PC-3 (cell line): ENCODE data around the gene DNM1. TPM values are rescaled to one million over a fixed set of nuclear protein-coding genes. Genes with fewer than 3 reads are reported as not detected.

ENCODE experiments used
- ATAC-seq: fragments of 200-7000 bp; cut with Tn5 transposase; 2 replicates; pipeline ENCODE4 v1.9.1; 2020; ENCODE audit warnings: mild to moderate bottlenecking, moderate library complexity
- BruUV-seq: library from RNA; stranded (reverse); fragments of 400-500 nt; replicated peaks from 2 replicates; lab custom pipeline; 2021; lab: Mats Ljungman, UMichigan
- CTCF ChIA-PET: fragments of 300-600 bp; sonication (Branson Sonifier 250); formaldehyde crosslinking; loops from one replicate; lab custom pipeline; 2022; ENCODE audit warnings: antibody characterized with exemption; lab: Charles Lee
- POLR2A ChIA-PET: fragments of 300-600 bp; sonication (Branson Sonifier 250); formaldehyde crosslinking; loops from one replicate; lab custom pipeline; 2022; ENCODE audit warnings: antibody characterized with exemption; ENCODE audit not compliant: unreplicated experiment; lab: Charles Lee
- DNase-seq: peaks from one replicate; pipeline ENCODE4 v3.0.0-alpha.2; 2015
- H2AFZ ChIP-seq: fragments of 300-600 bp; sonication (generic); 2 replicates; pipeline ENCODE4 v1.6.0; 2016; ENCODE audit warnings: antibody characterized with exemption, low read length
- H3F3A ChIP-seq: fragments of 300-600 bp; sonication (generic); one replicate; pipeline ENCODE4 v1.6.0; 2017; ENCODE audit warnings: antibody characterized with exemption, low read length, control low read depth, mild to moderate bottlenecking; ENCODE audit not compliant: unreplicated experiment
- H3K27ac ChIP-seq: fragments of 300-600 bp; sonication (generic); 2 replicates; pipeline ENCODE4 v1.5.1; 2016; ENCODE audit warnings: mild to moderate bottlenecking, low read length
- H3K27me3 ChIP-seq: fragments of 300-600 bp; sonication (generic); 2 replicates; pipeline ENCODE4 v1.6.1; 2016; ENCODE audit warnings: low read length, mixed read lengths
- H3K36me3 ChIP-seq: fragments of 300-600 bp; sonication (generic); 2 replicates; pipeline ENCODE4 v1.6.1; 2016; ENCODE audit warnings: low read depth, mixed run types, low read length, mixed read lengths
- H3K4me1 ChIP-seq: fragments of 300-600 bp; sonication (generic); 2 replicates; pipeline ENCODE4 v1.5.1; 2016; ENCODE audit warnings: low read length; ENCODE audit not compliant: insufficient read depth
- H3K4me2 ChIP-seq: fragments of 300-600 bp; sonication (generic); 2 replicates; pipeline ENCODE4 v1.6.0; 2016; ENCODE audit warnings: low read length
- H3K4me3 ChIP-seq: fragments of 300-600 bp; sonication (generic); 2 replicates; pipeline ENCODE4 v1.5.1; 2016; ENCODE audit warnings: mild to moderate bottlenecking, low read length, mixed read lengths
- H3K79me2 ChIP-seq: fragments of 300-600 bp; sonication (generic); 2 replicates; pipeline ENCODE4 v1.6.1; 2017; ENCODE audit warnings: low read length, mixed read lengths
- H3K9ac ChIP-seq: fragments of 300-600 bp; sonication (generic); 2 replicates; pipeline ENCODE4 v1.6.0; 2016; ENCODE audit warnings: mild to moderate bottlenecking, low read length
- H3K9me2 ChIP-seq: fragments of 300-600 bp; sonication (generic); replicated peaks from 2 replicates; pipeline ENCODE4 v1.6.1; 2016; ENCODE audit warnings: mixed run types, low read length, mixed read lengths
- H3K9me3 ChIP-seq: fragments of 300-600 bp; sonication (generic); 2 replicates; pipeline ENCODE4 v1.6.1; 2016; ENCODE audit warnings: low read length, mixed read lengths
- H4K20me1 ChIP-seq: fragments of 300-600 bp; sonication (generic); 2 replicates; pipeline ENCODE4 v1.6.1; 2016; ENCODE audit warnings: low read length, mixed read lengths
- EZH2 ChIP-seq: fragments of 300-600 bp; sonication (generic); IDR thresholded peaks from one replicate; pipeline ENCODE4 v1.6.1; 2017; ENCODE audit warnings: antibody characterized with exemption, mild to moderate bottlenecking, low read length; ENCODE audit not compliant: unreplicated experiment
- EZH2phosphoT487 ChIP-seq: fragments of 300-600 bp; sonication (generic); IDR thresholded peaks from 2 replicates; pipeline ENCODE4 v1.6.1; 2018; ENCODE audit warnings: mild to moderate bottlenecking, antibody characterized with exemption, low read length, borderline replicate concordance
- intact Hi-C: fragments of 100-400 bp; cut with micrococcal nuclease; formaldehyde crosslinking; loops from 2 replicates; pipeline ENCODE4 v1.9.0; 2023
- total RNA-seq: library from RNA; depleted of rRNA; stranded (reverse); fragments of >200 nt; gene quantifications from 2 replicates; pipeline ENCODE4 v1.2.3, GENCODE V29; 2014
- TF ChIP-seq, protein P1 (sequence below): fragments of 300-600 bp; sonication (generic); conservative IDR thresholded peaks from 2 replicates; pipeline ENCODE4 v1.5.1; 2017; ENCODE audit warnings: antibody characterized with exemption, low read depth, mild to moderate bottlenecking, low read length

The DNM1 gene
- total RNA-seq, 1 experiment from 2014 or later = 24.1 TPM

DNA sequence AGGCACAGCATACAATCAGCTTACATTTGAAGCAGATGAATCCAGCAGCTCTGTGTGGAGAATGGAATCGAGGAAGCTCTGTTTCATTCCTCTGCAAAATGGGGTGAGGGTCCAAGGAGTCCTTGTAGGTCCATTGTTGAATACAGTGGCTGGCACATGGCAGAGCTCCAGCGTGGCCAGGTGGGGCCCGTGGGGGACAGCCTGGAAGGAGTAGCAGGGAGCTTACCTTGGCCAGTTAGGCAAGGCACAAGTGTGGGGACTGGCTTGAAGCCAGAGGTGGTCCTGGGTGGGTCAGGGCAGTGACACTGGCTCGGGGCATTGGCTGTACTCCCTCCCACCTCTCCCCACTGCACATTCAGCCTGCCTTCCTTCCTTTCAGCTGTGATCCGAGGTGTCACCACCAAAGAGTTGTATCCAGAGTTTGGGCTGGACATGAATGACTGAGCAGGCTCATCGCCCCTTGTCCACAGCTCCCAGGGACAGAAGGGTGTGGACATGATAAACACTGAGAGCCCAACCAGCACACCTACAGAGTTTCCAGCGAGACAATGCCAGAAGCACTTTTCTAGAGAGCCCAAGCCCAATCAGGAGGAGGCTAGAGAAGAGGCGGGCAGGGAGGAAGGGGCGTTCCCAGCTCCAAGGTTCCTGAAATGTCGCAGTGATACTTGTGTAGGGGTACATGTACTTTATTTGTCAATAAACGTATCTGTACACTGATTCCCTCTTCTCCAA lies 85.3 kb downstream of the DNM1 start:
- intact Hi-C loops = no loop called here
- Histone ChIP-seq H4K20me1 (no peaks in the 10 kb centered on the region), H3K36me3 (no peaks in the 10 kb centered on the region), H3K27ac (no peak overlapping the region), H3K4me2 (no peak overlapping the region), H3K9ac (no peak overlapping the region), H3K4me3 (no peak overlapping the region), H3K4me1 (no peaks in the 10 kb centered on the region), H2AFZ (no peak overlapping the region), H3K27me3 (no peaks in the 10 kb centered on the region), H3K9me3 (no peaks in the 10 kb centered on the region), H3K79me2 (no peaks in the 10 kb centered on the region), H3F3A (no peaks in the 10 kb centered on the region), H3K9me2 (no peaks in the 10 kb centered on the region)
- DNase-seq (no peak), ATAC-seq (no peak)
- TF ChIP-seq EZH2 (no peak), EZH2phosphoT487 (no peak)
- TF ChIP-seq, protein P1, sequence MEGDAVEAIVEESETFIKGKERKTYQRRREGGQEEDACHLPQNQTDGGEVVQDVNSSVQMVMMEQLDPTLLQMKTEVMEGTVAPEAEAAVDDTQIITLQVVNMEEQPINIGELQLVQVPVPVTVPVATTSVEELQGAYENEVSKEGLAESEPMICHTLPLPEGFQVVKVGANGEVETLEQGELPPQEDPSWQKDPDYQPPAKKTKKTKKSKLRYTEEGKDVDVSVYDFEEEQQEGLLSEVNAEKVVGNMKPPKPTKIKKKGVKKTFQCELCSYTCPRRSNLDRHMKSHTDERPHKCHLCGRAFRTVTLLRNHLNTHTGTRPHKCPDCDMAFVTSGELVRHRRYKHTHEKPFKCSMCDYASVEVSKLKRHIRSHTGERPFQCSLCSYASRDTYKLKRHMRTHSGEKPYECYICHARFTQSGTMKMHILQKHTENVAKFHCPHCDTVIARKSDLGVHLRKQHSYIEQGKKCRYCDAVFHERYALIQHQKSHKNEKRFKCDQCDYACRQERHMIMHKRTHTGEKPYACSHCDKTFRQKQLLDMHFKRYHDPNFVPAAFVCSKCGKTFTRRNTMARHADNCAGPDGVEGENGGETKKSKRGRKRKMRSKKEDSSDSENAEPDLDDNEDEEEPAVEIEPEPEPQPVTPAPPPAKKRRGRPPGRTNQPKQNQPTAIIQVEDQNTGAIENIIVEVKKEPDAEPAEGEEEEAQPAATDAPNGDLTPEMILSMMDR = no peak
- ChIA-PET POLR2A (no interaction called here), CTCF (no interaction called here)
- BruUV-seq = no TSS peak

DNA sequence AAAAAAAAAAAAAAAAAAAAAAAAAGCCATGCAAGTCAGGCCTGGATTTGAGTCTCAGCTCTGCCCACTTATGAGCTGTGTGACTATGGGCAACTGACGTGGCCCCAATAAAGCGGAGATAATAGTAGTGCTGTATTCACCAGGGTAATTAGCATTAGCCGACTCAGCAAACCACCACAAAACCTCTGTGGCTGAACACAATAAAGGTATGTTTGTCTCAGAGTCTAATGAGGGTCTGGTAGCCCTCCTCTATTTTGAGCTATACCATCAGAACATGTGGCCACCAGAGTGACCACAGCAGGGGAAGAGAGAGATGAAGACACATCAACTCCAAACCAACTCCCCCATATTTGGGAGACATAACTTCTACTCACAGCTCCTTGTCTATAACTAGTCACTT lies 88.8 kb downstream of the DNM1 start:
- ChIA-PET POLR2A (interaction anchor here (0.5 kb wide), 1 partner anchor 15 kb away, joined by 3 read pairs; no protein-coding TSS in a partner anchor), CTCF (no interaction called here)
- TF ChIP-seq, protein P1 = no peak
- TF ChIP-seq EZH2phosphoT487 = no peak
- no peak for TF ChIP-seq EZH2
- no peak overlapping the region for H3K27ac ChIP-seq
- DNase-seq (no peak), ATAC-seq (no peak)
- no peaks in the 10 kb centered on the region for H3K79me2 ChIP-seq
- H2AFZ ChIP-seq = no peak overlapping the region
- BruUV-seq = no TSS peak
- H3K4me2 ChIP-seq = no peak overlapping the region
- no peak overlapping the region for H3K4me3 ChIP-seq
- no peaks in the 10 kb centered on the region for H3F3A ChIP-seq
- no peaks in the 10 kb centered on the region for H3K36me3 ChIP-seq
- intact Hi-C loops = no loop called here
- no peaks in the 10 kb centered on the region for H4K20me1 ChIP-seq
- H3K27me3 ChIP-seq = no peaks in the 10 kb centered on the region
- H3K4me1 ChIP-seq = peaks cover 10% of the 10 kb centered on the region
- no peaks in the 10 kb centered on the region for H3K9me3 ChIP-seq
- H3K9ac ChIP-seq = no peak overlapping the region
- H3K9me2 ChIP-seq = no peaks in the 10 kb centered on the region

DNA sequence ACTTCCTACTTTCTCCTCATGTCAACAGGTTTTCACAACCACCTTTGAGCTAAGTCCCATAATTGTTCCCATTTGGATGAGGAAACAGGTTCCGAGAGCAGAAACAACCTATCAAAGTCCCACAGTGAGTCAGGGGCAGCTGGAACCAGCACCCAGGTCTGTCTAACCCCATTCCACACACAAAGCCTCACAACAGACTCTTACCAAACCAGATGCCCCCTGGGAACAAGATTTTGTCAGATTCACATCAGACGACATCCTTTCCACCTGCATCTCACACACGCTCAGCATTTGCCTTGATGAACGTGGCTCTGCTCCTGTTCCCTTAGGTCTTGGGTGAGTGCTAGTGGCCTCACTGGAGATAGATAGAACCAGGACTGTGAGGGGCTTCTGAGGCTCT lies 89.9 kb downstream of the DNM1 start:
- no peaks in the 10 kb centered on the region for H3F3A ChIP-seq
- POLR2A ChIA-PET = no interaction called here
- H3K27me3 ChIP-seq = no peaks in the 10 kb centered on the region
- TF ChIP-seq EZH2phosphoT487 (no peak), EZH2 (no peak)
- TF ChIP-seq, protein P1 = no peak
- intact Hi-C loops = no loop called here
- no peak overlapping the region for H3K9ac ChIP-seq
- H3K9me2 ChIP-seq = no peaks in the 10 kb centered on the region
- ATAC-seq (no peak), DNase-seq (no peak)
- H3K27ac ChIP-seq = no peak overlapping the region
- no peak overlapping the region for H3K4me3 ChIP-seq
- no peak overlapping the region for H3K4me2 ChIP-seq
- no peaks in the 10 kb centered on the region for H3K79me2 ChIP-seq
- no peaks in the 10 kb centered on the region for H3K9me3 ChIP-seq
- CTCF ChIA-PET = no interaction called here
- no TSS peak for BruUV-seq
- no peaks in the 10 kb centered on the region for H3K36me3 ChIP-seq
- no peak overlapping the region for H2AFZ ChIP-seq
- peaks cover 10% of the 10 kb centered on the region for H3K4me1 ChIP-seq
- no peaks in the 10 kb centered on the region for H4K20me1 ChIP-seq
